ENCODE measurements around the gene ATRX.

GRCh38 chrX:77556276-77556675 is 229.7 kb downstream of the ATRX start:
- TF ChIP-seq CTCF (IDR thresholded peaks at IDR 0.05; ENCODE audit: poor library complexity, severe bottlenecking) (no peak), EP300 (conservative IDR thresholded peaks at IDR 0.05; ENCODE audit: poor library complexity, severe bottlenecking) (no peak)
